HG03196 (cell line): ENCODE data around the gene RBM10.

Source experiments
- ATAC-seq: cut with Tn5 transposase; IDR thresholded peaks from one replicate; pipeline ENCODE4 v1.9.1; 2021; ENCODE audit not compliant: unreplicated experiment

RBM10 gene

DNA sequence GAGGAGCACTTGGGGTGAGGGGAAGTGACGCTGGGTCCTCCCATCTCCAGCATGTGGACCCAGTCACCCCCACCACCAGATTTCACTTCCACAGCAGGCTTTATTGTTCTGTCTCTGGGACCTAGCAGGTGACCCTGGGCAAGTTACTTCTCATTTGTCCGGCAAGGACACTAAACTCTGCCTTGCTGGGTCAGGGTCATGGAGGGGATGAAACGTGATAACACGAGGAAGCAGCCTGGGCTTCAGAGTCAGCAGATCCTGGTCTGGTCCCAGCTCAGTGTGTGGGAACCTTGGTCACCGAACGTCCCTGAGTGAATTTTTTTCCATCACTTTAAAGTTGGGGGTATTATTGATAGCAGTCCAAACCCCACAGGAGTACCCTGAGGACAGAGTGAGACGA is 52.5 kb downstream of the RBM10 start:
- no peak for ATAC-seq

DNA sequence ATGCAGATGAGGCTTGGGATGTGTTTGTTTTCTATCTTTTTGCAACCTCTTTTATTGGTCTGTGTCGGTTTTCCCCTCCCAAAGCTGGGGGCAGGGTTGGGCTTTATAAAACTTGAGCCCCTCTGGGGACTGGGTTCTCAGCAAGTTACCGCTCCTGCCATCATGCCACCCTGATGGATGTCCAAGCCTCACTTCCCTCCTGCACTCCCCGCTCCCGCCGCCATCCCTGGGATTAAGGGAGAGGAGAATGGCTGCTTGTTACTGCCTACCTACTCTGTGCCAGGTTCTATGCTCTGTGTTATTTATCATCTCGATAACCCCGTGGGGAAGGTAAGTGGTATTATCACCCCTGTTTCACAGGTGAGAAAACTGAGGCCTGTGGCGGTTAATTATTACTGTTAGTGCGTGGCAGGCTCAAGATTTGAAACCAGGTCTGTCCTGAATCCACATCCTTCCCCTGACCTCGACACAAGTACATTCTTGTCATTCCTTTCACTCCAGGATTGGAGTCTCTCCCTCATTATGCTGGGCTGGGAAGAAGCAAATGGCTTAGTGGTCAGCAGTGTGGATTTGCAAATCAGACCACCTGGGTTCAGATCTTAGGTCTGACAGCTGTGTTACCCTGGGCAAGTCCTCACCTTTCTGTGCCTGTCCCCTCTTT is 53.1 kb downstream of the RBM10 start:
- no peak for ATAC-seq

DNA sequence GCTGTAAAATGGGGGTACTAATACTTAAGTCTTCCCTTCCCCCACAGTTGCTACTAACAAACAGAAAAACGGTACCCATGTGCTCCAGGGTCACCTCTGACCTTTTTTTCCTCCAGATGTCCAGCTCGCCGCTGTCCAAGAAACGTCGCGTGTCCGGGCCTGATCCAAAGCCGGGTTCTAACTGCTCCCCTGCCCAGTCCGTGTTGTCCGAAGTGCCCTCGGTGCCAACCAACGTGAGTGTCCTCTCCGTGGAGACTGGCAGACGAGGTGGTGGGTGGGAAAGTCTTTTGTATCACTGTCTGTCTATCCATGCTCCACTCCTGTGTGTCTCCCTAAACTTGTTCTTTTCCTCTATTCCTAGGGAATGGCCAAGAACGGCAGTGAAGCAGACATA is 53.7 kb downstream of the RBM10 start:
- ATAC-seq: no peak

DNA sequence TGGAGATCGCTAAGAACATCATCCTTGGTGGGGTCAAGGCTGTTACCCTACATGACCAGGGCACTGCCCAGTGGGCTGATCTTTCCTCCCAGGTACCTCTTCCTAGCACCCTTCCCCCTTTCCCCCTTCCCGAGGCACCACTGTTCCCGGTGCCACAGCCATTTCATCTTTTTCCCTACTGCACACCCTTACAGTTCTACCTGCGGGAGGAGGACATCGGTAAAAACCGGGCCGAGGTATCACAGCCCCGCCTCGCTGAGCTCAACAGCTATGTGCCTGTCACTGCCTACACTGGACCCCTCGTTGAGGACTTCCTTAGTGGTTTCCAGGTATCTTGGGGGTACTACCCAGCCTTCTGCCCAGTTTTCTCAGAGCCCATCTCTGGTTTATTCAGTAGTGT is 54.3 kb downstream of the RBM10 start:
- no peak for ATAC-seq

DNA sequence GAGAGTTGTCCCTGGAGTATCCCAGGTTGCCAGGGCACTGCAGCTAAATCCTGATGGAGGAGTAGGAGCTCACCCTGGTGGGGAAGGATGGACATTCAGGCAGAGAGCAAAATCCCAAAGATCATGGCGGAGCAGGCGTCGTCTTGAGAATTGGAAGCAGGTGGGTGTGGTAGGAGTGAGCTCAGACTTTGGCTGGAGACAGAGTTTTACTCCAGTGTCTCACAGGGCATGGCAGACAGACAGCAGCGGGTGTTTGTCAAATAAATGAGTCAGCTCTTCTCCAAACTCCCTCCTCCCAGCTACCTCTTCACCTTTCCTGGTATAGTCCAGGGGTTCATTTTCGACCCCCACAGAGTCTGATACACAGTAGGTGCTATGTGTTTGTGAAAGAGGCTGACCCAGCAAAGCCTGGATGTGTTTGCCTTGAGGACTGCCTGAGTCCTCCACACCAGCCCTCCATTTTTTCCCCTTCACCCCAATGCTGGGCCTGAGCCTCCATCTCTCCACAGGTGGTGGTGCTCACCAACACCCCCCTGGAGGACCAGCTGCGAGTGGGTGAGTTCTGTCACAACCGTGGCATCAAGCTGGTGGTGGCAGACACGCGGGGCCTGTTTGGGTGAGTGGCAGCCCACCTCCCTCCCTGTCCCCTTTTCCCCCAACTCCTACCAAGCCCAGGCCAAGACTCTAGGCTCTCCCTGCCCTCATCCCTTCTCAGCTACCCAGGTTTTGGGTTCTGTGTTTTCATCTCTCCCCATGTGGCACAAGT is 55.5 kb downstream of the RBM10 start:
- no peak for ATAC-seq

DNA sequence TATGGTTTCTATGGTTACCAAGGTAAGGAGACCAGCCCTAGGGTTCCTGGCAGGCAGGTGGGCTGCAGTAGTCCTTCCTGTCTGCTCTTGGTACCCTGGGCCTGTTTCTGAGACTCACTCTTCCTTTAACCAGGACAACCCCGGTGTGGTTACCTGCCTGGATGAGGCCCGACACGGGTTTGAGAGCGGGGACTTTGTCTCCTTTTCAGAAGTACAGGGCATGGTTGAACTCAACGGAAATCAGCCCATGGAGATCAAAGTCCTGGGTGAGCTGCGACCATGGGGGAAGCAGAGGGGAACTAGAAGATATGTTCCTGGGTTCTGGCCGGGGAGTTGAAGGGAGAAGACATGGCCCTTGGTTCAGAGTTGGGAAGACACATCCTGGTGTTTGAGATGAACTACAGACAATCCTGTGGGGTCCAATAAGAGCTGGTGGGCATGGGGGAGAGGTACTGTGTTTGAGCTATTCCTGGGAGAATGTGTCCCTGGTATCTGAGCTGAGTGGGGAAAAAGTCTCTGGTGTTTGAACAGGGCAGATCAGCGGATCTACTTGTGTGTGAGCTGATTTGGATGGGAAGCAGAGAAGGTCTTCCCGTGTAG is 56.4 kb downstream of the RBM10 start:
- ATAC-seq: no peak

DNA sequence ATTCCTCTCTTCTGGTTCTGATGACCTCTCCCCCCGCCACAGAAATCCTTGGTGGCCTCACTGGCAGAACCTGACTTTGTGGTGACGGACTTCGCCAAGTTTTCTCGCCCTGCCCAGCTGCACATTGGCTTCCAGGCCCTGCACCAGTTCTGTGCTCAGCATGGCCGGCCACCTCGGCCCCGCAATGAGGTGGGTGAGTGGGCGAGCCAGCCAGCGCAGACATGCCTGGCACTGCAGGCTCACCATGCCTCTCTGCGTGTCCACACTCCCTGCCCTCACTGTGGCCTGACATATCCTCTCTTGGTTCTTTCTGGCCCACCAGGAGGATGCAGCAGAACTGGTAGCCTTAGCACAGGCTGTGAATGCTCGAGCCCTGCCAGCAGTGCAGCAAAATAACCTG is 57.3 kb downstream of the RBM10 start:
- ATAC-seq: no peak

DNA sequence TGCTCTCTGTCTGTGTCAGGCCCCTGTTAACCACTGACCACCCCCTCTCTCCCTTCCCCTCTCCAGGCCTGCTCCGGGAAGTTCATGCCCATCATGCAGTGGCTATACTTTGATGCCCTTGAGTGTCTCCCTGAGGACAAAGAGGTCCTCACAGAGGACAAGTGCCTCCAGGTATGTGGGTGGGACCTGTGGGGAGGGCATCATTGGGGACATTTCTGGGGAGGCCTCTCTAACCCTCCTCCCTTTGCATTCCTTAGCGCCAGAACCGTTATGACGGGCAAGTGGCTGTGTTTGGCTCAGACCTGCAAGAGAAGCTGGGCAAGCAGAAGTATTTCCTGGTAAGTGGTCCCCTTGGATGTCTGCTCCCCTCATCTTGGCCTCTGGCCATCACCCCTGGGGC is 57.9 kb downstream of the RBM10 start:
- no peak for ATAC-seq

DNA sequence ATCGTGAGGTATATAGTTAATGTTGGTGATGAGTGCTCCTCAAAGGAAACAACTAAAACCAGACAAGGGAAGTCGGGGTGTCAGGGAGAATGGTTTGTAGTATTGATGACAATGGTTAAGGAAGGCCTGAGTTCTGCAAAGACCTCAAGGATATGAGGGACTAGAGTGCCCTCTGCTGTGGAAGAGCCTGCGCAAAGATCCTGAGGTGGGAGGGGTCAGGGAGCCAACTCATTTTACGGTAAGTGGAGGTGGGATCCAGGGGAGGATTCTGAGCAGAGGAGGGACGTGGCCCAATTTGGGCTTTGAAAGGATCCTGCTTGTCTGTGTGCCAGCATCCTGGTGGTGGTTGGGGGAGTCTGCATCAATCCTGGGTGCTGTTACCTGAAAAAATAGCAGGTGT is 59.9 kb downstream of the RBM10 start:
- no peak for ATAC-seq

DNA sequence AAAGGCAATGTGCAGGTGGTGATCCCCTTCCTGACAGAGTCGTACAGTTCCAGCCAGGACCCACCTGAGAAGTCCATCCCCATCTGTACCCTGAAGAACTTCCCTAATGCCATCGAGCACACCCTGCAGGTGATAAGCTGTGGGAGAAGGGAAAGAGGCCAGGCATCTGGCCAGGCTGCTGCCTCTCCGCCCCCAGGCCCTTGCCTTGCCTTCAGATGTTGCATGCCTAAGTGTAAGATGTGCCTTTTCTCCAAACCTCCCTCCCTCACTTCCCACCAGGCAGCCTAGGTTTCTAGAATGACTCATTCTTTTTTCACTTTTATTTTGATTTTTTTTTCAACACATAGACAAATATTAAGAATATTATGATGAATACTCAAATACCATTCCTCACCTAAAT is 61.3 kb downstream of the RBM10 start:
- ATAC-seq: no peak

DNA sequence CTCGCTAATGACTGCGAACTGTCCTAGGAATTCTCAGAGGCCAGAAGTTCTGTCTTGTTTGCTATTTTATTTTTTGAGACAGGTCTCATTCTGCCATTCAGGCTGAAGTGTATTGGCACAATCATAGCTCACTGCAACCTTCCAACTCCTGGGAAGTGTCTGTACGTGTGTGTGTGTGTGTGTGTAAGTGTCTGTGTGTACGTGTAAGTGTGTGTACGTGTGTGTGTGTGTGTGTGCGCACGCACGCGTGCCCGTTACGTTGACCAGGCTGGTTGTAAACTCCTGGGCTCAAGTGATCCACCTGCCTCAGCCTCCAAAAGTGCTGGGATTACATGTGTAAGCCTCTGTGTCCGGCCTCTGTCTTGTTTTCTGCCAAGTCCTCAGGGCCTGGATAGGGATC is 63.1 kb downstream of the RBM10 start:
- no peak for ATAC-seq

DNA sequence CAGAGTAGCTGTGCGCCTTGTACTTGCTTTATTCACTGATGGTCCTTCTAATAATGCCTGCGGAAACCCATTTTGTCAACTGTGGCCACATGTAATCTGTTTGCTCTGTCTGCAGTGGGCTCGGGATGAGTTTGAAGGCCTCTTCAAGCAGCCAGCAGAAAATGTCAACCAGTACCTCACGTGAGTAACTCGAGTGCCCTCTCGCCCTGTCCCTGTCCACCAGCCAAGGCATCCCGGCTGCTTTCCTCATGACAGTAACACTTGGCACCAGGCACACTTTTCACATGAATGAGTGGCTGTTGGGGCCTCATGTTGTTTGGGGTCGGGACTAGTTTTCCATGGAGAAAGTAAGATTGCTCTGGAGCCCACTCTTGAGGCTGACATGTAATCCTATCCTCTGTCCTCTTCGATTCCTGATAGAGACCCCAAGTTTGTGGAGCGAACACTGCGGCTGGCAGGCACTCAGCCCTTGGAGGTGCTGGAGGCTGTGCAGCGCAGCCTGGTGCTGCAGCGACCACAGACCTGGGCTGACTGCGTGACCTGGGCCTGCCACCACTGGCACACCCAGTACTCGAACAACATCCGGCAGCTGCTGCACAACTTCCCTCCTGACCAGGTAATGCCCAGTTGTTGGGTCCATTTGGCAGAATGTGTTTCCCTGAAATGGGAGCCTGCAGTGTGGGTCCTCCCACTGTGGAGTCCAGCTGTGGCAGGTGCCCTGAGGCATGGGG is 64.7 kb downstream of the RBM10 start:
- no peak for ATAC-seq

DNA sequence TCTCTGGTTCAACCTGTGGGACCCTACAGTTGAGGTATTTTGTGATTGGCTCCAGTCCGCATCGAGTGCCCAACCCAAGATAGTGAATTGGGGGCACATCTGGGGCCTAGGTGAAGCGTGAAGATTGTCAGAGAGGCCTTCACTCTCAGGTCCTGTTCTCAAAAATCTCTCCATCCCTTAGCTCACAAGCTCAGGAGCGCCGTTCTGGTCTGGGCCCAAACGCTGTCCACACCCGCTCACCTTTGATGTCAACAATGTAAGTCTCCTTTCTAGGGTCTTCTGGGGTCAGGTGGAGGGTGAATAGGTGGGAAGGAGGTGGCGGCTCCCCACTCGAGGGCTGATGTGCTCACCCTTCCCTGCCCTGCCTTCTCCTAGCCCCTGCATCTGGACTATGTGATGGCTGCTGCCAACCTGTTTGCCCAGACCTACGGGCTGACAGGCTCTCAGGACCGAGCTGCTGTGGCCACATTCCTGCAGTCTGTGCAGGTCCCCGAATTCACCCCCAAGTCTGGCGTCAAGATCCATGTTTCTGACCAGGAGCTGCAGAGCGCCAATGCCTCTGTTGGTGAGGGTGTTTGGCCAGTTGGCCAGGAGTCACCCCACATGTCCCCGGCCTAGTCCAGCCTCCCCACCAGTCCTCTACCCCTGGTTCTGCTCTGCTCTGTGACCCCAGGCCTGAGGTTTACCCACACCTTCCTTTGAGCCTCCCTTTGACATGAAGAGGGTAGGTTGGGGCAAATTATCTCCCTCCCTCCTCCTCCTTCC is 65.8 kb downstream of the RBM10 start:
- no peak for ATAC-seq

DNA sequence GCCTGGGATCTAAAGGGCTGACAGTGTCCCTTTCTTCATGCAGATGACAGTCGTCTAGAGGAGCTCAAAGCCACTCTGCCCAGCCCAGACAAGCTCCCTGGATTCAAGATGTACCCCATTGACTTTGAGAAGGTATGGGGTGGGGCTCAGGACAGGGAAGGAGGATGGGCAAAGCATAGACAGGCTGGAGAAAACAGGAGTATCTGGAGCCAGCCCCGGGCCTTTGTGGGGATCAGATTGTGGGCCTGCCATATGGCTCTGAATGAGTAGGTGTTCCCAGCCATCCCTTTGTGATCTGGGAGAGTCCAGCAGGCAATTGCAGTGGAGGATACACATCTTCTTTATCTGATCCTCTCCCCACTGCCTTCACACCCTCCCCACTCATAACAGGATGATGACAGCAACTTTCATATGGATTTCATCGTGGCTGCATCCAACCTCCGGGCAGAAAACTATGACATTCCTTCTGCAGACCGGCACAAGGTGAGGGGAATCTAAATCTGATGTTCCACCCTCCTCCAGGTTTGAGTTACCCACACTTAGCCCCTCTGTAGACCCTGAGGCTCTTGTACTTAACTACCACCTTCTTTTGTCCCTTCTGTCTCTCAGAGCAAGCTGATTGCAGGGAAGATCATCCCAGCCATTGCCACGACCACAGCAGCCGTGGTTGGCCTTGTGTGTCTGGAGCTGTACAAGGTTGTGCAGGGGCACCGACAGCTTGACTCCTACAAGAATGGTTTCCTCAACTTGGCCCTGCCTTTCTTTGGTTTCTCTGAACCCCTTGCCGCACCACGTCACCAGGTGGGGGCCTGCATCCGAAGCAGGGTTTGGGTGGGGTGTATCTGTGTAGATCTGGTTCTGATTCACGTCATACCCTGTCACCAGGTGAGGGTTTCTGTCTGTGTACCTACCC is 67.6 kb downstream of the RBM10 start:
- no peak for ATAC-seq

DNA sequence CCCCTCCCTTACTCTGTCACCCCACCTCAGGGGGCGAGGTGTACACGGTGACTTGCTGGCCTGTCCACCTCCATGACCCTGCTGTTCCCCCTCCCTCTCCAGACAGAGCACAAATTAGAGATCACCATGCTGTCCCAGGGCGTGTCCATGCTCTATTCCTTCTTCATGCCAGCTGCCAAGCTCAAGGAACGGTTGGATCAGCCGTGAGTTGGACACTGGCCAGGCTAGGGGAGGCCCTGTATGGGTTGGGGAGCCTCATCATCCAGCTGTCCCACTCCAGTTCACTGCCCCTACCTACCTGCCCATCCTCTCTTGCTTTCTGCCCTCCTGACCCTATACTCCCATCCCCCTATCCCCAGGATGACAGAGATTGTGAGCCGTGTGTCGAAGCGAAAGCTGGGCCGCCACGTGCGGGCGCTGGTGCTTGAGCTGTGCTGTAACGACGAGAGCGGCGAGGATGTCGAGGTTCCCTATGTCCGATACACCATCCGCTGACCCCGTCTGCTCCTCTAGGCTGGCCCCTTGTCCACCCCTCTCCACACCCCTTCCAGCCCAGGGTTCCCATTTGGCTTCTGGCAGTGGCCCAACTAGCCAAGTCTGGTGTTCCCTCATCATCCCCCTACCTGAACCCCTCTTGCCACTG is 69.5 kb downstream of the RBM10 start:
- no peak for ATAC-seq

DNA sequence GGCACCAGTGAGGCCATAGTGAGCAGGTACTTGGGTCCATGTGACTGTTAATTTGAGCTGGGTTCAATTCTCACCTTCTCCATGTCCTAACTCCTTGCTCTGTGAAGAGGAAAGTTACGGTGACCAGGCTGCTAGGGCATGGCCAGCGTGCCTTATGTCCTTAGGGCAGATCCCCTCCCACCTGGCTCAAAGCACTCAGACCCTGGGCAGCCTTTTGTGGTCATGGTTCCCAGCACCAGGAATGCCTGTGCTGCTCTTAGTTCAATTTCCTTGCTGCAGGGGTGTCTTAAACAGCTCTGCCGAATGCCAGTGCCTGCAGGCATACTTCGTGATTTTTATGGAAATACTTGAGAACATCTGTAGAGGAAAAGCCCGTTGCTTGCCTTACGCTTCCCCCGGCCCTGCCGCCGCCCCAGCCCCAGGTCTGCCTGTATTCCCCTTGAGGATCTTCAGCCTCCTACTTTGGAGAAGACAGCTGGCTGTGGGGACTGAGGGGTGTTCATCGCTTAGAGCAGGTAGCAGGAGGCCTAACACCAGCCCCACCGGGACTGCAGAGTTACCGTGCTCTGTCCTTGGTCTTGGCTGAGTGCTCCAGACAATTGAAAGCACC is 70.4 kb downstream of the RBM10 start:
- ATAC-seq: no peak

DNA sequence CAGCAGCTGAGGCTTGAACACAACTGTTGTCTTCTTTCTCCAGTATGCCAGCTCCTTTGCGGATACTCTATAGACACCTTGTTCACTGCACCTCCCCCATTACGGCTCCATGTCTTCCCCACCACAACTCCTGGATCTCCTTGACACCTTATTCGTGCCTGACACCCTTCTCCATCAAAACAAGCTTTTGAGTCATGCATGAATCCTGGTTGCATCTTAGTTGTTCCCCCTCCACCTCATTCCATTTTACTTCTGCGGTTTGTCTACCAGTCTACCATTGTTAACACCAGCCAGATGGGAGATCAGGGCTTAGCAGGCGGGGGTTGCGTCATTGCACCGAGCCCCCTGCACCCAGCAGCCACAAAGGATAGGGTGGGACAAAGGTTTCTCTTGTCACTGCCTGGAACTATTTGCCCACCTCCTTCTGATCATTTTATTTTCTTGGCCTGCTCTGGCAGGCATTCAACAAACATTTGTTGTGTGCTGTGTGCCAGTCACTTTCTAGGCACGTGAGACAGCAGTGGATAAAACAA is 71.4 kb downstream of the RBM10 start:
- no peak for ATAC-seq

DNA sequence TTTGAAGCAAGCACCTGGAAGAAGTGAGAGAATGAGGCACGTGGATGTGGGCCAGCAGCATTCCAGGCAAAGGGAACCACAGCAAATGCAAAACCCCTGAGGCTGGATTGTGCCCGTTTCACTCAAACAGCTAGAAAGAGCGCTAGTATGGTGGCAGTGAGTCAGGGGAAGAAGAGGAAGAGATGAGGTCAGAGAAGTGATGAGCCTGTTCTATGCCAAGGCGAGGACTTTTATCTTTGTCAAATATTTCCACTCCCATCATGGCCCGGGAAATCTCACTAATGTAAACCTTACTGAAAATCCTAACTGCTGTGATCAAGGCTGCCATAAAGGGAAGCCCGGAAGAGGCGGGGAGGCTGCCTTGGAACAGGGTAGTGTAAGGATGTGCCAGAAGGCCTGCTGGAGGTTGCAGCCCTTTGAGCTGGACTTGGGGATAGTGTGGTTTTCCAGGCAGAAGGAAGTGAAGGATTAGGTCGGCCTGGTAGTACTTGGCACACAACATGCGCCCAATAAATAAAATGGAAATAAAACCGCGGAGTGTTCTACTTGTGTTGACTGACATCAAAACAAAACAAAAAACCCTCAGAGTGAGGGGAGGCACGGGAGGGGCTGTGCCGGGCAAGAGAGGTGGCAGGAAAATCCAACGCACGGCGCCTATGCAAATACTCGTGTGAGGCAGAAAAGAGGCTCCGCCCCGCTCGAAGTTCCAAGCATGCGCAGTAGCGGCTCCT is 72.3 kb downstream of the RBM10 start:
- no peak for ATAC-seq
